Endothelial cell of umbilical vein (primary cell): ENCODE data around the gene TAP2. TPM values are rescaled to one million over a fixed set of nuclear protein-coding genes. Genes with fewer than 3 reads are reported as not detected.

ENCODE experiments used
- BruUV-seq: library from RNA; stranded (reverse); fragments of 400-500 nt; replicated peaks from 2 replicates; lab custom pipeline; 2021; lab: Mats Ljungman, UMichigan
- CTCF ChIA-PET: fragments of 300-600, 350-600 bp; sonication (Branson Sonifier 250); formaldehyde crosslinking; loops from one replicate; lab custom pipeline; 2021; ENCODE audit warnings: antibody characterized with exemption, inconsistent platforms; lab: Charles Lee
- POLR2A ChIA-PET: fragments of 300-600, 350-600 bp; sonication (Branson Sonifier 250); formaldehyde crosslinking; loops from one replicate; lab custom pipeline; 2021; ENCODE audit warnings: antibody characterized with exemption, inconsistent platforms; lab: Charles Lee
- DNase-seq: peaks from one replicate; pipeline ENCODE4 v3.0.0-alpha.2; 2011; ENCODE audit warnings: low read depth, low spot score
- FAIRE-seq: peaks from 2 replicates; lab custom pipeline; 2011; peaks lifted over from hg19 to GRCh38; lab: Jason Lieb, UNC
- H2AFZ ChIP-seq: 2 replicates; pipeline ENCODE4 v1.6.0; 2012; ENCODE audit warnings: low read depth, low read length, control low read depth, inconsistent platforms
- H3K27ac ChIP-seq: 2 replicates; pipeline ENCODE4 v1.5.1; 2011; ENCODE audit warnings: low read depth, mild to moderate bottlenecking, control low read depth, low read length, moderate library complexity; ENCODE audit not compliant: insufficient read depth
- H3K27me3 ChIP-seq, 2 experiments: 2 replicates each; pipeline versions ENCODE4 v1.6.0 to v1.6.1; 2011; ENCODE audit warnings: low read length in 2 of 2, mixed read lengths in 1 of 2; ENCODE audit not compliant: control insufficient read depth in 2 of 2, insufficient read depth in 2 of 2
- H3K36me3 ChIP-seq, 2 experiments: 2 replicates in 1 of 2; 3 replicates in 1 of 2; pipeline ENCODE4 v1.5.1; 2011; ENCODE audit warnings: low read length in 2 of 2, mild to moderate bottlenecking in 1 of 2, moderate library complexity in 1 of 2; ENCODE audit not compliant: control insufficient read depth in 2 of 2, insufficient read depth in 2 of 2; ENCODE audit errors: extremely low read depth in 1 of 2
- H3K4me1 ChIP-seq: 3 replicates; pipeline ENCODE4 v1.5.1; 2011; ENCODE audit warnings: mild to moderate bottlenecking, low read length; ENCODE audit not compliant: control insufficient read depth, insufficient read depth; ENCODE audit errors: extremely low read depth
- H3K4me2 ChIP-seq: 2 replicates; pipeline ENCODE4 v1.6.1; 2011; ENCODE audit warnings: low read length, control low read depth, mixed read lengths; ENCODE audit not compliant: insufficient read depth
- H3K4me3 ChIP-seq, 3 experiments: fragments of 200-600 bp in 1 of 3; sonication (generic), shearing (Covaris generic) in 1 of 3; replicated peaks in 1 of 3; 2 replicates each; pipeline ENCODE4 v1.5.1; 2011 to 2016; ENCODE audit warnings: control low read depth in 3 of 3, low read length in 3 of 3, mild to moderate bottlenecking in 2 of 3, inconsistent platforms in 1 of 3, low read depth in 1 of 3, moderate library complexity in 1 of 3; ENCODE audit not compliant: insufficient read depth in 1 of 3
- H3K79me2 ChIP-seq: 2 replicates; pipeline ENCODE4 v1.6.0; 2012; ENCODE audit warnings: low read length, inconsistent platforms; ENCODE audit not compliant: control insufficient read depth, insufficient read depth
- H3K9ac ChIP-seq: replicated peaks from 2 replicates; pipeline ENCODE3; 2011; ENCODE audit warnings: low read length, control low read depth; ENCODE audit not compliant: insufficient read depth; ENCODE audit errors: extremely low read depth
- H3K9me1 ChIP-seq: replicated peaks from 3 replicates; pipeline ENCODE4 v1.6.0; 2011; ENCODE audit warnings: mild to moderate bottlenecking, low read length; ENCODE audit not compliant: control insufficient read depth, insufficient read depth; ENCODE audit errors: extremely low read depth
- H3K9me3 ChIP-seq: replicated peaks from 2 replicates; pipeline ENCODE4 v1.5.1; 2012; ENCODE audit warnings: low read length, inconsistent platforms; ENCODE audit not compliant: control insufficient read depth, insufficient read depth
- H4K20me1 ChIP-seq: replicated peaks from 2 replicates; pipeline ENCODE3; 2011; ENCODE audit warnings: mild to moderate bottlenecking, low read length; ENCODE audit not compliant: control insufficient read depth, insufficient read depth; ENCODE audit errors: extremely low read depth
- CTCF ChIP-seq, 2 donors: IDR thresholded peaks; 1 replicate in 1 of 2; 2 replicates in 1 of 2; pipeline ENCODE4 v1.5.1; 2011; ENCODE audit warnings: low read length in 2 of 2, mild to moderate bottlenecking in 2 of 2, moderate library complexity in 2 of 2, control low read depth in 1 of 2, inconsistent platforms in 1 of 2, low read depth in 1 of 2; ENCODE audit not compliant: insufficient read depth in 1 of 2; ENCODE audit errors: extremely low read depth in 1 of 2
- EZH2 ChIP-seq: IDR thresholded peaks from 2 replicates; pipeline ENCODE4 v1.6.1; 2012; ENCODE audit warnings: borderline replicate concordance, low read depth, mild to moderate bottlenecking, moderate library complexity, low read length, inconsistent platforms; ENCODE audit not compliant: severe bottlenecking
- FOS ChIP-seq: IDR thresholded peaks from 2 replicates; pipeline ENCODE4 v1.6.1; 2011; ENCODE audit warnings: mild to moderate bottlenecking, low read length, moderate library complexity, borderline replicate concordance; ENCODE audit not compliant: insufficient read depth
- GATA2 ChIP-seq: IDR thresholded peaks from 2 replicates; pipeline ENCODE4 v1.7.0; 2011; ENCODE audit warnings: low read depth, mild to moderate bottlenecking, moderate library complexity, mixed read lengths, low read length; ENCODE audit not compliant: insufficient read length, insufficient read depth
- JUN ChIP-seq: IDR thresholded peaks from 2 replicates; pipeline ENCODE4 v1.6.1; 2011; ENCODE audit warnings: borderline replicate concordance, low read depth; ENCODE audit not compliant: insufficient read length, insufficient read depth
- MAX ChIP-seq: IDR thresholded peaks from 2 replicates; pipeline ENCODE4 v1.6.1; 2011; ENCODE audit not compliant: insufficient read depth, insufficient read length
- MYC ChIP-seq: IDR thresholded peaks from one replicate; pipeline ENCODE4 v1.6.1; 2011; ENCODE audit warnings: mild to moderate bottlenecking, low read depth, low read length
- POLR2A ChIP-seq: IDR thresholded peaks from 2 replicates; pipeline ENCODE4 v1.6.1; 2012; ENCODE audit warnings: low read depth, mild to moderate bottlenecking, control low read depth, low read length
- POLR2AphosphoS5 ChIP-seq: IDR thresholded peaks from 2 replicates; pipeline ENCODE4 v1.6.1; 2012; ENCODE audit warnings: low read depth, mild to moderate bottlenecking, control low read depth, low read length, moderate library complexity; ENCODE audit not compliant: insufficient read depth
- dilution Hi-C: fragments of 300-500 bp; cut with MboI; formaldehyde crosslinking; loops from one replicate; pipeline ENCODE4 v1.15.0; 2019; ENCODE audit warnings: low sequenced_read_pairs; ENCODE audit not compliant: extremely low pct_ligation_motif_present
- intact Hi-C: fragments of 100-400 bp; cut with micrococcal nuclease; formaldehyde crosslinking; loops from one replicate; pipeline ENCODE4 v1.10.0; 2022
- polyA plus RNA-seq, 4 experiments: library from polyadenylated mRNA; depleted of rRNA in 3 of 4; stranded (reverse) in 3 of 4; unstranded in 1 of 4; fragments of >200 nt; gene quantifications; 2 replicates each; pipeline versions ENCODE4 v1.2.1 to v1.2.3, GENCODE V29; 2011 to 2012; ENCODE audit warnings: missing spikeins in 1 of 4
- total RNA-seq: library from RNA; stranded (reverse); gene quantifications from 2 replicates; pipeline ENCODE4 v1.2.3, GENCODE V29; 2021

Gene TAP2
- total and polyA plus RNA-seq, 2 donors (not counting 3 experiments of a cell fraction or from before 2014, with no cell fraction given): 18.4 to 57.8 TPM

DNA sequence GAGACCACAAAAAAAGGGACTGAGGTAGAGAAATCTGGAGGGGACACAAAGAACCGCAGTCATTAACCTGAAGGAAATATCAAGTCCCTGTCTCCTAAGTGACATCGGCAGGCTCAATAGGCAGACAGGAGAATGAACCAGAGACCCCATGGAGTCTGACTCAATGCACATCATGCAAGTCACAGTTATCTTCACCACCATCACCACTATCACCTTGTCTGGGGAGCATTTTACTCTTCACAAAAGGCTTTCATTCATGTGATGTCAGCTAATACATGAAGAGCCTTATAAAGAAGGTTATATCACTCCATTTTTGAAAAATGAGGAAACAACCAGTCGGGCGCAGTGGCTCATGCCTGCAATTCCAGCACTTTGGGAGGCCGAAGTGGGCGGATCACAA is 10.6 kb upstream of the TAP2 start:
- Histone ChIP-seq H3K27me3 (no peaks in the 10 kb centered on the region), H2AFZ (no peak overlapping the region), H3K9me1 (no peaks in the 10 kb centered on the region), H3K4me2 (no peak overlapping the region), H3K4me1 (peaks cover 10% of the 10 kb centered on the region), H3K27ac (no peak overlapping the region), H3K9ac (no peak overlapping the region), H3K36me3 (no peaks in the 10 kb centered on the region), H4K20me1 (no peaks in the 10 kb centered on the region), H3K79me2 (no peaks in the 10 kb centered on the region), H3K4me3 (no peak overlapping the region), H3K9me3 (no peaks in the 10 kb centered on the region)
- FAIRE-seq (no peak), DNase-seq (no peak)
- intact Hi-C loops: no loop called here
- TF ChIP-seq CTCF (IDR thresholded peaks at IDR 0.05; ENCODE audit: extremely low read depth in 1 of 2, insufficient read depth in 1 of 2, low read depth in 1 of 2, low read length in 2 of 2) (no peak), FOS (no peak), POLR2AphosphoS5 (no peak), MYC (no peak), JUN (no peak), POLR2A (no peak), GATA2 (no peak), MAX (no peak), EZH2 (no peak)
- BruUV-seq: no TSS peak
- CTCF ChIA-PET: interaction anchor here (1.1 to 3.4 kb wide), 2 partner anchors 10 to 19 kb away, joined by 5 to 22 read pairs; partner anchors contain the start of gene TAP2
- POLR2A ChIA-PET: no interaction called here
- dilution Hi-C loops: no loop called here
